Omental fat pad (tissue), 4 donors: ENCODE data around the gene SH3PXD2A. TPM values are rescaled to one million over a fixed set of nuclear protein-coding genes. Genes with fewer than 3 reads are reported as not detected.

ENCODE experiments used
- ATAC-seq: fragments of 150-250 bp; one replicate; pipeline ENCODE4 v1.9.1; 2016; ENCODE audit warnings: mild to moderate bottlenecking, moderate library complexity; ENCODE audit not compliant: low FRiP score
- DNase-seq: peaks from one replicate; pipeline ENCODE4 v3.0.0-alpha.2; 2019; ENCODE audit warnings: low spot score
- total RNA-seq, 4 donors: library from RNA; depleted of rRNA; stranded (reverse); fragments of >200 nt; gene quantifications; one replicate each; pipeline ENCODE4 v1.1.0, GENCODE V29; 2016
- TF ChIP-seq, protein P1 (sequence below), 3 donors: fragments of 450-650 bp; IDR thresholded peaks; one replicate each; pipeline ENCODE4 v1.5.1; 2016 to 2017; ENCODE audit warnings: antibody characterized with exemption in 3 of 3, mild to moderate bottlenecking in 3 of 3, moderate library complexity in 2 of 3

The SH3PXD2A gene
- total RNA-seq, 4 donors from 2014 or later: 21.0 to 36.3 (median 22.5) TPM

DNA sequence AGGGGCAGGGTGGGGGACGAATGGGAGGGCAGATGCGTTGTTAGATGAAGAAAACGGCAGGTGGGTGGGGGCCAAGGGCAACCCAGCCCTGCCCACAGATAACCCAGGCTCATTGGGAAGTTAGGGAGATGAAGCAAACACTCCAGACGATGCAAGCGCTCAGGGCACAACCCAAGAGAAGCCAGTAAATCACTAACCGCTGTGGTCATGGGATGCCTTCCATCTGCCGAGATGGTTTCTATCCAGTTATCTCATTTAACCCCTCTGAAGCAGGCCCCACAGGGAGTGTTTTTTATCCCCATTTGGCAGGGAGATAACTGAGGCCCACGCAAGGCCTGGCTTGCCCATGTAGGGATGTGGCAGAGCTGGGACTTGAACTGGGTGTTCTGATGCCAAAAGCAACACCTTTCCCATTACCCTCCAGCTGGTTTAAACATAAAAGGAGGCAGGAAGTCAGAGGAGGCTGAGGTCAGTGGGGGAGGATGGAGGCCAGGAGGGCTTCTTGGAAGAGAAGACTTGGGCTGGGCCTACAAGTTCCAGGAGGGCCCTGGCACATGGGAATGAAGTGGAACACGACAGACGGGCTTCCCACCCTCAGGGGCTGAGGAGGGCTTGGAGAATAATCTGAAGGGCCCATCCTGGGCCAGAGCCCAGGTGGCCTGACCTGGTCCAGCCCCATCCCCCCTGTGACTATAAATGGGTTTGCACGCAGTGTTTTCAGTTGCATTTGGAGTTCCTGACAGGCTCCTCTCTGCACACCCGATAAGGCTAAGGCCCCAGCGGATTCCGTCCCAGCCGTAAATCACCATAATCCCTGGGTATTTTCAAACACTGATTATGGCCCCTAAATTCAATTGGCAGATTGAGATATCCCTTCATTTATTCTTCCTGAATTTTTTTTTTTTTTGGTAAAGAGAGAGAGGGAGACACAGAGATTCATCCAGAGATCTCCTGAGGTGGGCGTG, 281.0 kb downstream of the SH3PXD2A start:
- ATAC-seq (no peak), DNase-seq (no peak)
- TF ChIP-seq, protein P1, sequence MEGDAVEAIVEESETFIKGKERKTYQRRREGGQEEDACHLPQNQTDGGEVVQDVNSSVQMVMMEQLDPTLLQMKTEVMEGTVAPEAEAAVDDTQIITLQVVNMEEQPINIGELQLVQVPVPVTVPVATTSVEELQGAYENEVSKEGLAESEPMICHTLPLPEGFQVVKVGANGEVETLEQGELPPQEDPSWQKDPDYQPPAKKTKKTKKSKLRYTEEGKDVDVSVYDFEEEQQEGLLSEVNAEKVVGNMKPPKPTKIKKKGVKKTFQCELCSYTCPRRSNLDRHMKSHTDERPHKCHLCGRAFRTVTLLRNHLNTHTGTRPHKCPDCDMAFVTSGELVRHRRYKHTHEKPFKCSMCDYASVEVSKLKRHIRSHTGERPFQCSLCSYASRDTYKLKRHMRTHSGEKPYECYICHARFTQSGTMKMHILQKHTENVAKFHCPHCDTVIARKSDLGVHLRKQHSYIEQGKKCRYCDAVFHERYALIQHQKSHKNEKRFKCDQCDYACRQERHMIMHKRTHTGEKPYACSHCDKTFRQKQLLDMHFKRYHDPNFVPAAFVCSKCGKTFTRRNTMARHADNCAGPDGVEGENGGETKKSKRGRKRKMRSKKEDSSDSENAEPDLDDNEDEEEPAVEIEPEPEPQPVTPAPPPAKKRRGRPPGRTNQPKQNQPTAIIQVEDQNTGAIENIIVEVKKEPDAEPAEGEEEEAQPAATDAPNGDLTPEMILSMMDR (IDR thresholded peaks at IDR 0.05): no peak

DNA sequence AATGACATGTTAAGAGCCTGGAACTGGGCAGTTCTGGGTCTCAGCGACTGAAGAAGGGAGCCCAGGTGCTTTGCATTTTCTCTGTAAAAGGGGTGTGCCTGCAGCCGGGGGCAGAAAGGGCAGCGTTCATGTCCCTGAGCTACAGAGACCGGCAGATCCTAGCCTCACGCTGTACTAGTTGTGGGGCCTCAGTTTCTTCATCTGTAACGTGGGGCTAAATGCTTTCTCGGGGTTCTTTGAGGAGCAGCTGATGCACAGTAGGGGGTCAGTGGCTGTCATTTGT, 282.2 kb downstream of the SH3PXD2A start:
- TF ChIP-seq, protein P1 (IDR thresholded peaks at IDR 0.05): no peak
- DNase-seq (no peak), ATAC-seq (no peak)

GRCh38 chr10:103572347-103573204, 282.8 kb downstream of the SH3PXD2A start:
- TF ChIP-seq, protein P1 (IDR thresholded peaks at IDR 0.05): no peak
- no peak for DNase-seq
- no peak for ATAC-seq

- ATAC-seq (no peak), DNase-seq (no peak)
- TF ChIP-seq, protein P1 (IDR thresholded peaks at IDR 0.05): no peak
Measured at GRCh38 chr10:103571656-103571975, 283.8 kb downstream of the SH3PXD2A start.

DNA sequence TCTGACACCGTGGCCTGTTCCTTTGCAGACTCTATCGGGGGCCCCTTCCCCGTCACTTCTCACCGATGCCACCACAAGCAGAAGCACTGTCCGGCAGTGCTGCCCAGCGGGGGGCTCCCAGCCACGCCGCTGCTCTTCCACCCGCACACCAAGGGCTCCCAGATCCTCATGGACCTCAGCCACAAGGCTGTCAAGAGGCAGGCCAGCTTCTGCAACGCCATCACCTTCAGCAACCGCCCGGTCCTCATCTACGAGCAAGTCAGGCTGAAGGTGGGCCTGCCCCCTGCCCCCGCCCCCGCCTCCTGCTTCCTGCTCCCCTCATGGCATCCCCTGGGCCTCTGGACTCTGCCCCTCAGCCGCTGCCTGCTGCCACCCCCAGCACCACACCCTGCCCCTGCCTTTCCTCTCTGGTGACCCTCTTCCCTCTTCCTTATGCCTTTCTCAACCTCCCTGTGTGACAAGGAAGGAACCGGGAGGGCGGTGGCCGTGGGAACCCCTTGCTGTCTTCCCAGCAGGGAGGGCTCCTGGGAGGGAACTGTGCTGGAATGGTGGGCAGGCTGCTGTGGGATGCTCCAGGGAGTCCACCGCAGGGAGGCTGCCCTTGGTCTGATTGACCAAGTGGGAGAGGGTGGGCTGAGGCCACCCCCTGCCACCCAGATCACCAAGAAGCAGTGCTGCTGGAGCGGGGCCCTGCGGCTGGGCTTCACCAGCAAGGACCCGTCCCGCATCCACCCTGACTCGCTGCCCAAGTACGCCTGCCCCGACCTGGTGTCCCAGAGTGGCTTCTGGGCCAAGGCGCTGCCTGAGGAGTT, 284.3 kb downstream of the SH3PXD2A start:
- TF ChIP-seq, protein P1 (IDR thresholded peaks at IDR 0.05): no peak
- no peak for ATAC-seq
- no peak for DNase-seq

GRCh38 chr10:103569896-103570295, 285.5 kb downstream of the SH3PXD2A start:
- no peak for ATAC-seq
- TF ChIP-seq, protein P1 (IDR thresholded peaks at IDR 0.05): no peak
- no peak for DNase-seq
